Measurements from ENCODE around the gene LDB3.

LDB3 gene

GRCh38 chr10:86703176-86703575 is 34.9 kb downstream of the LDB3 start:
- no peak overlapping the region for H3K9ac ChIP-seq (ENCODE audit: low read length)
- no peaks in the 10 kb centered on the region for H3K36me3 ChIP-seq (ENCODE audit: insufficient read depth, low read length)
- H3K27ac ChIP-seq (ENCODE audit: low read depth, low read length, poor library complexity, severe bottlenecking), result no peak overlapping the region
- H3K27me3 ChIP-seq (ENCODE audit: insufficient read depth, low read length), result 0 out of 2 replicates have a peak, but pooled peaks cover 3% of the 10 kb centered on the region
- no peaks in the 10 kb centered on the region for H3K79me2 ChIP-seq (ENCODE audit: insufficient read depth, low read length)
- no peaks in the 10 kb centered on the region for H3K9me3 ChIP-seq (ENCODE audit: low read length)
- no peak for TF ChIP-seq EZH2 (IDR thresholded peaks at IDR 0.05; ENCODE audit: borderline replicate concordance, low read length)
- no peak for TF ChIP-seq CTCF (IDR thresholded peaks at IDR 0.05; ENCODE audit: low read length)
- H4K20me1 ChIP-seq (ENCODE audit: insufficient read depth, low read length), result no peaks in the 10 kb centered on the region
- no peak overlapping the region for H2AFZ ChIP-seq (ENCODE audit: low read length)
- H3K4me2 ChIP-seq (ENCODE audit: low read length), result no peak overlapping the region
- H3F3A ChIP-seq (ENCODE audit: insufficient read depth, low read length), result no peaks in the 10 kb centered on the region
- H3K4me1 ChIP-seq (ENCODE audit: insufficient read depth, low read length, severe bottlenecking), result no peaks in the 10 kb centered on the region
- H3K9me2 ChIP-seq (ENCODE audit: low read depth, low read length), result no peaks in the 10 kb centered on the region
- H3K4me3 ChIP-seq (ENCODE audit: low read depth, low read length, poor library complexity, severe bottlenecking), result no peak overlapping the region

- Histone ChIP-seq H2AFZ (ENCODE audit: low read length) (no peak overlapping the region), H3F3A (ENCODE audit: insufficient read depth, low read length) (no peaks in the 10 kb centered on the region), H3K9me3 (ENCODE audit: low read length) (no peaks in the 10 kb centered on the region), H3K9ac (ENCODE audit: low read length) (no peak overlapping the region), H3K4me3 (ENCODE audit: low read depth, low read length, poor library complexity, severe bottlenecking) (no peak overlapping the region), H4K20me1 (ENCODE audit: insufficient read depth, low read length) (no peaks in the 10 kb centered on the region), H3K79me2 (ENCODE audit: insufficient read depth, low read length) (no peaks in the 10 kb centered on the region), H3K27ac (ENCODE audit: low read depth, low read length, poor library complexity, severe bottlenecking) (no peak overlapping the region), H3K4me2 (ENCODE audit: low read length) (no peak overlapping the region), H3K4me1 (ENCODE audit: insufficient read depth, low read length, severe bottlenecking) (no peaks in the 10 kb centered on the region), H3K9me2 (ENCODE audit: low read depth, low read length) (no peaks in the 10 kb centered on the region), H3K36me3 (ENCODE audit: insufficient read depth, low read length) (no peaks in the 10 kb centered on the region), H3K27me3 (ENCODE audit: insufficient read depth, low read length) (no peaks in the 10 kb centered on the region)
- no peak for TF ChIP-seq EZH2 (IDR thresholded peaks at IDR 0.05; ENCODE audit: borderline replicate concordance, low read length)
- no peak for TF ChIP-seq CTCF (IDR thresholded peaks at IDR 0.05; ENCODE audit: low read length)
Measured at GRCh38 chr10:86705139-86705538, 36.8 kb downstream of the LDB3 start.

GRCh38 chr10:86705905-86706304 is 37.6 kb downstream of the LDB3 start:
- peaks cover 7% of the 10 kb centered on the region for H3K4me1 ChIP-seq (ENCODE audit: insufficient read depth, low read length, severe bottlenecking)
- no peaks in the 10 kb centered on the region for H4K20me1 ChIP-seq (ENCODE audit: insufficient read depth, low read length)
- H3K9me3 ChIP-seq (ENCODE audit: low read length), result no peaks in the 10 kb centered on the region
- no peaks in the 10 kb centered on the region for H3K79me2 ChIP-seq (ENCODE audit: insufficient read depth, low read length)
- TF ChIP-seq CTCF (IDR thresholded peaks at IDR 0.05; ENCODE audit: low read length) (no peak), EZH2 (IDR thresholded peaks at IDR 0.05; ENCODE audit: borderline replicate concordance, low read length) (no peak)
- no peak overlapping the region for H2AFZ ChIP-seq (ENCODE audit: low read length)
- H3K4me3 ChIP-seq (ENCODE audit: low read depth, low read length, poor library complexity, severe bottlenecking), result no peak overlapping the region
- H3K27ac ChIP-seq (ENCODE audit: low read depth, low read length, poor library complexity, severe bottlenecking), result no peak overlapping the region
- H3K36me3 ChIP-seq (ENCODE audit: insufficient read depth, low read length), result no peaks in the 10 kb centered on the region
- H3K4me2 ChIP-seq (ENCODE audit: low read length), result no peak overlapping the region
- no peaks in the 10 kb centered on the region for H3K27me3 ChIP-seq (ENCODE audit: insufficient read depth, low read length)
- H3K9me2 ChIP-seq (ENCODE audit: low read depth, low read length), result no peaks in the 10 kb centered on the region
- H3F3A ChIP-seq (ENCODE audit: insufficient read depth, low read length), result no peaks in the 10 kb centered on the region
- H3K9ac ChIP-seq (ENCODE audit: low read length), result no peak overlapping the region

All from OCI-LY1 (cell line).